ENCODE data around the gene CABLES2. TPM values are rescaled to one million over a fixed set of nuclear protein-coding genes. Genes with fewer than 3 reads are reported as not detected.

CABLES2 gene
- total RNA-seq, 1 donor from 2014 or later, result 6.9 TPM

DNA sequence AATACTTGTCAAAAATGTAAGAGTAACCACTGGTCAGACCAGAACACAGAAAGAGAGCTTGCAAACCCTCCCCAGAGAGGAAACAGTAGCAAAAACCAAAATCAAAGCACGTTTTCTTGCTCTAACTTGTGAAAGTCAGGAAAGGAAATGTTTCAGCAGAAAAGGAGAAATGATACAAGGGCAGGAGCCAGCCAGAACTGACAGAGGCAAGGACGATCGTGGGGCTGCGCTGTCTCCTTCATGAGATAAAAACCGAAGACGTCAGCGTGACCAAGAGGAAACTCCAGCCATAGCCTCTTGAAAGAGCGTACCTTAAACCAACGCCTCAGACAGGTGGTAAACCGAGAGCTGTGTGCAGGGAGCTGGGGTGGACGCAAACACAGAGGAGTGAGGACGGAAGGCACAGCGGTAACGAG is 67.4 kb downstream of the CABLES2 start:
- H3K27me3 ChIP-seq (ENCODE audit: control insufficient read depth, insufficient read depth, low read length), result no peaks in the 10 kb centered on the region
- TF ChIP-seq, protein P1, sequence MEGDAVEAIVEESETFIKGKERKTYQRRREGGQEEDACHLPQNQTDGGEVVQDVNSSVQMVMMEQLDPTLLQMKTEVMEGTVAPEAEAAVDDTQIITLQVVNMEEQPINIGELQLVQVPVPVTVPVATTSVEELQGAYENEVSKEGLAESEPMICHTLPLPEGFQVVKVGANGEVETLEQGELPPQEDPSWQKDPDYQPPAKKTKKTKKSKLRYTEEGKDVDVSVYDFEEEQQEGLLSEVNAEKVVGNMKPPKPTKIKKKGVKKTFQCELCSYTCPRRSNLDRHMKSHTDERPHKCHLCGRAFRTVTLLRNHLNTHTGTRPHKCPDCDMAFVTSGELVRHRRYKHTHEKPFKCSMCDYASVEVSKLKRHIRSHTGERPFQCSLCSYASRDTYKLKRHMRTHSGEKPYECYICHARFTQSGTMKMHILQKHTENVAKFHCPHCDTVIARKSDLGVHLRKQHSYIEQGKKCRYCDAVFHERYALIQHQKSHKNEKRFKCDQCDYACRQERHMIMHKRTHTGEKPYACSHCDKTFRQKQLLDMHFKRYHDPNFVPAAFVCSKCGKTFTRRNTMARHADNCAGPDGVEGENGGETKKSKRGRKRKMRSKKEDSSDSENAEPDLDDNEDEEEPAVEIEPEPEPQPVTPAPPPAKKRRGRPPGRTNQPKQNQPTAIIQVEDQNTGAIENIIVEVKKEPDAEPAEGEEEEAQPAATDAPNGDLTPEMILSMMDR (IDR thresholded peaks at IDR 0.05; ENCODE audit: insufficient read depth, low read length, poor library complexity, severe bottlenecking), result no peak
- no peak for DNase-seq (ENCODE audit: low read depth)
- H3K36me3 ChIP-seq (ENCODE audit: control insufficient read depth, insufficient read depth, low read length), result no peaks in the 10 kb centered on the region
- H3K4me3 ChIP-seq (ENCODE audit: low read depth, low read length), result no peak overlapping the region

Other genes starting within 250 kb of the CABLES2 start
- gene MTG2, start 224.3 kb downstream of the CABLES2 start, total RNA-seq, result 19.5 and 31.9 TPM in 2 replicates
- gene HRH3, start 187.0 kb downstream of the CABLES2 start, total RNA-seq, result not detected in 2 replicates
- gene OSBPL2, start 168.8 kb downstream of the CABLES2 start, total RNA-seq, result 26.5 and 30.3 TPM in 2 replicates
- gene ADRM1, start 104.3 kb downstream of the CABLES2 start, total RNA-seq, result 193 and 216 TPM in 2 replicates
- 359 and 455 TPM in 2 replicates for gene LAMA5, start 40.0 kb downstream of the CABLES2 start, total RNA-seq
- gene RPS21, start 20.2 kb downstream of the CABLES2 start, total RNA-seq, result 3,089 and 5,743 TPM in 2 replicates
- 0.34 TPM in 1 of 2 replicates, not detected in the other for gene RBBP8NL, start 20.3 kb upstream of the CABLES2 start, total RNA-seq
- gene GATA5, start 68.7 kb upstream of the CABLES2 start, total RNA-seq, result 0.27 TPM in 1 of 2 replicates, not detected in the other
- 38.6 and 49.7 TPM in 2 replicates for gene SLCO4A1, start 235.2 kb upstream of the CABLES2 start, total RNA-seq